GM12865 (cell line): ENCODE measurements around the gene RBMX.

Experiments
- DNase-seq: peaks from one replicate; pipeline ENCODE4 v3.0.0; 2010; ENCODE audit warnings: low read depth
- H3K4me3 ChIP-seq: 2 replicates; pipeline ENCODE4 v1.5.1; 2011; ENCODE audit warnings: mild to moderate bottlenecking, low read depth, low read length, control low read depth
- TF ChIP-seq, protein P1 (sequence below): IDR thresholded peaks from 2 replicates; pipeline ENCODE4 v1.5.1; 2011; ENCODE audit warnings: low read length, control low read depth, low read depth, inconsistent platforms; ENCODE audit not compliant: insufficient read depth; ENCODE audit errors: missing control alignments

RBMX gene

DNA sequence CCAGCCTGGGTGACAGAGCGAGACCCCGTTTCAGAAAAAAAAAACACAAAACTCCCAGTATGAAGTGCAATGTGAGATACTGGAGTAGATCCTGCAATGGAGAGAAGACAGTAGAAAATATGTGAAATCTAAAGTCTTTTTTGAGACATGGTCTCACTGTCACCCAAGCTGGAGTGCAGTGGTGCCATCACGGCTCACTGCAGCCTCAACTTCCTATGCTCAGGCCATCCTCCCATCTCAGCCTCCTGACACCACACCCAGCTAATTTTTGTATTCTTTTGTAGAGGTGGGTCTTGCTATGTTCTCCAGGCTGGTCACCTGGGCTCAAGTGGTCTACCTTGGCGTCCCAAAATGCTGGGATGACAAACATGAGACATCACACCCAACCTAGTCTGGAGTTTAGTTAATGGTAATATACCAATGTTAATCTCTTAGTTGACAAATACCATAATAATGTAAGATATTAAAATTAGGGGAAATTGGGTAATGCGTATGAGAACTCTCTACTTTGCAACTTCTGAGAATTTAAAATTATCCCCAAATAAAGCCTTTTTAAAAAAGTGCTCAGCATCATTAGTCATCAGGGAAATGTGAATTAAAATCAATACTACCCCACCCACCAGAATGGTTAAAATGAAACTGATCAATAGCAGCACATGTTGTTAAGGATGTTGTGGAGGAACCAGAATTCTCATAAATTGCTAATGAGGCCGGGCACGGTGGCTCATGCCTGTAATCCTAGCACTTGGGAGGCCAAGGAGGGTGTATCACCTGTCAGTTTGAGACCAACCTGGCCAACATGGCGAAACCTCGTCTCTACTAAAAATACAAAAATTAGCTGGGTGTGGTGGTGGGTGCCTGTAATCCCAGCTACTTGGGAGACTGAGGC, 15.0 kb downstream of the RBMX start:
- no peak for DNase-seq
- TF ChIP-seq, protein P1, sequence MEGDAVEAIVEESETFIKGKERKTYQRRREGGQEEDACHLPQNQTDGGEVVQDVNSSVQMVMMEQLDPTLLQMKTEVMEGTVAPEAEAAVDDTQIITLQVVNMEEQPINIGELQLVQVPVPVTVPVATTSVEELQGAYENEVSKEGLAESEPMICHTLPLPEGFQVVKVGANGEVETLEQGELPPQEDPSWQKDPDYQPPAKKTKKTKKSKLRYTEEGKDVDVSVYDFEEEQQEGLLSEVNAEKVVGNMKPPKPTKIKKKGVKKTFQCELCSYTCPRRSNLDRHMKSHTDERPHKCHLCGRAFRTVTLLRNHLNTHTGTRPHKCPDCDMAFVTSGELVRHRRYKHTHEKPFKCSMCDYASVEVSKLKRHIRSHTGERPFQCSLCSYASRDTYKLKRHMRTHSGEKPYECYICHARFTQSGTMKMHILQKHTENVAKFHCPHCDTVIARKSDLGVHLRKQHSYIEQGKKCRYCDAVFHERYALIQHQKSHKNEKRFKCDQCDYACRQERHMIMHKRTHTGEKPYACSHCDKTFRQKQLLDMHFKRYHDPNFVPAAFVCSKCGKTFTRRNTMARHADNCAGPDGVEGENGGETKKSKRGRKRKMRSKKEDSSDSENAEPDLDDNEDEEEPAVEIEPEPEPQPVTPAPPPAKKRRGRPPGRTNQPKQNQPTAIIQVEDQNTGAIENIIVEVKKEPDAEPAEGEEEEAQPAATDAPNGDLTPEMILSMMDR, result no peak
- H3K4me3 ChIP-seq, result no peak overlapping the region

DNA sequence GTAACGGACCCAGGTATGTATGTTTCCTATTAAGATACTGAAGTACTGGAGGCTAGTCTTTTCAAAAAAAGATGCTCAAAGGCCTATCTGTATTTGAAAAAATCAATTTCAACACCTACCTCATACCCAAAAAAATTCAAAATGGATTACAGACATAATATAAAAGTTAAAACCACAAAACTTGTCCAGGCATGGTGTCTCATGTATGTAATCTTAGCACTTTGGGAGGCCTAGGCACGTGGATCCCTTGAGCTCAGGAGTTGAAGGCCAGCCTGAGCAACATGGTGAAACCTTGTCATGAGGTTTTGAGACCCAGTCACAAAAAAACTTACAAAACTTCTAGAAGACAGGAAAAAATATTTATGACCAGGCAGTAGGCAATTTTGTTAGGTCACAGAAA, 16.7 kb downstream of the RBMX start:
- no peak for DNase-seq
- TF ChIP-seq, protein P1, result no peak
- H3K4me3 ChIP-seq, result no peak overlapping the region

DNA sequence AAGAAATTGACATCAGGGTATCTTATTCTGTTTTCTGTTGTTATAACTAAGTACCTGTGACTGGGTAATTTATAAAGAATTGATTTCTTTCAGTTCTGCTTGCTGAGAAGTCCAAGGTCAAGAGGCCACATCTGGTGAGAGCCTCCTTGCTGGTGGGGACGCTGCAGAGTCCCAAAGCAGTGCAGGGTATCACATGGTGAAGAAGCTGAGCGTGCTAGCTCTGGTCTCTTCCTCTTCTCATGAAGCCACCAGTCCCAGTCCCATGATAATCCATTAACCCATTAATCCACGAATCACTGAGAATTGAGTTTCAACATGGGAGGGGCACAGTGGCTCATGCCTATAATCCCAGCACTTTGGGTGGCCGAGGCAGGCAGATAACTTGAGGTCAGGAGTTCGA, 18.0 kb downstream of the RBMX start:
- no peak overlapping the region for H3K4me3 ChIP-seq
- no peak for DNase-seq
- TF ChIP-seq, protein P1, result no peak

DNA sequence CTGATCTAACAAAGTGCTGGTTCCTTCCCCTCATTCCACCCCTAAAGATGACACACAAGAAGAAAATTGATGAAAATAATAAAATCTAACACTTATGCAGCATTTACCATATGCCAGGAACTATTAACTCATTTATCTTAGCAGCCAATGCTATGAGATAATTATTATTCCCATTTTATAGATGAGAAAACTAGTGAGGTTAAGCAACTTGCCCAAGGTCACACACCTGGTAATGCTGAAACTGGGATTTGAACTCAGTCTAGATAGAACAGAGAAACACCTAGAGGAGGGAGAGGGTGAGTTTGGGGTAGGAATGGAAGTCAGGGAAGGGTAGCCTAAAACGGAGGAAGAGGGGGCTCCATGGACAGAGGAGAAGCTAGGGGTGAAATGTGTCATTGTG, 18.6 kb downstream of the RBMX start:
- no peak overlapping the region for H3K4me3 ChIP-seq
- TF ChIP-seq, protein P1, result no peak
- DNase-seq, result no peak

DNA sequence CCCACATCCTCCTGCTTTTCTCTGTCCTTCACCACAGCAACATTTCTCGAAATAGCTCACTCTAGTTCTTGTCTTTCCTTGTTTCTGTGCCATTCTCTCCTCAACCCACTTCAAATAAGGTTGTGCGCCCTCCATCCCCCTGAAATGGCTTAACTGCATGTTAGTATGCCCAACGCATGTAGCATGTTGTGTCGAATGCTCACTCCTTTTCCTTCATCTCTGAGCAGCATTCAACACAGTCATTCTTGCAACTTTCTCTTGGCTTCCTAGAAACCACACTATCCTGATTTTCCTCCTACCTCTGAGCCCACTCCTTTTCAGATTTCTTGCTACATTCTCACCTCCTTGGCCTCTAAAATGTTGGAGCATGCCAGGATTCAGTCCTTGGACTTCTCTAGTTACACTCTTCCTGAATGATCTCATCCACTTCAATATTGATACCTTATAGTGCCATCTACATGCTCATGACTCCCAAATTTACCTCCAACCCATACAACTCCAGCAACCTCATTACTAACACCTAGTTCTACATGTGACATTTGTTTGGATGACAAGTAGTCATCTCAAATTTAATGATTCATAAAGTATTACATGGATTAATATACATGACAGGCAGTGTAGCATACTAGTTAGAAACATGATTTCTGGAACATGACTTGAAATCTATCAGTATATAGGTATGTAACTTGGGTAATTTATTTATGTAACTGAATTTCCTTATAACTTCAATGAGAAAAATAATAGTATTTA, 22.3 kb downstream of the RBMX start:
- DNase-seq, result no peak
- TF ChIP-seq, protein P1, result no peak
- H3K4me3 ChIP-seq, result no peak overlapping the region

DNA sequence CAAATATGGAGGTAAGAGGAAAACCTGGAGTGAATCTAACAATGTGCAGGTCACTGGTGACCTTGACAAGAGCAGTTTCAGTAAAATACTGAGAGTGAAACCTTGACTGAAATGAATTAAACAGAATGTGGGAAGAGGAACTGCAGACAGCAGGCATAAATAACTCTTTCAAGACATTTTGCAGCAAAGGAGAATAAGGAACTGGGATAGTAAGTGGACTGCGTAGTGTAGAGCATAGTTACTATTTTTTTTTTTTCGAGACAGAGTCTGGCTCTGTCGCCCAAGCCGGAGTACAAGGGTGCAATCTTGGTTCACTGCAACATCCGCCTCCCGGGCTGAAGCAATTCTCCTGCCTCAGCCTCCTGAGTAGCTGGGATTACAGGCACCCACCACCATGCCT, 24.0 kb downstream of the RBMX start:
- no peak overlapping the region for H3K4me3 ChIP-seq
- peak; percentile 45 for DNase-seq
- TF ChIP-seq, protein P1, result no peak
